Liver (tissue), 9 donors: Measurements from ENCODE around the gene KATNAL1. TPM values are rescaled to one million over a fixed set of nuclear protein-coding genes. Genes with fewer than 3 reads are reported as not detected.

Experiments
- DNase-seq: peaks from one replicate; pipeline ENCODE4 v3.0.0-alpha.2; 2017; ENCODE audit warnings: low spot score
- H3K27ac ChIP-seq, 2 donors: one replicate each; pipeline ENCODE4 v1.7.0; 2013; ENCODE audit warnings: inconsistent platforms in 2 of 2, low read length in 2 of 2, control low read depth in 1 of 2, low read depth in 1 of 2, mild to moderate bottlenecking in 1 of 2
- H3K27me3 ChIP-seq, 4 donors: one replicate each; pipeline versions ENCODE4 v1.6.1 to v1.7.0; 2013; ENCODE audit warnings: low read length in 3 of 4, inconsistent platforms in 1 of 4, mild to moderate bottlenecking in 1 of 4, moderate library complexity in 1 of 4; ENCODE audit not compliant: control insufficient read depth in 4 of 4, insufficient read depth in 4 of 4
- H3K36me3 ChIP-seq, 4 donors: one replicate each; pipeline versions ENCODE4 v1.6.1 to v1.7.0; 2013; ENCODE audit warnings: low read length in 3 of 4, mild to moderate bottlenecking in 3 of 4, low read depth in 1 of 4, moderate library complexity in 1 of 4; ENCODE audit not compliant: control insufficient read depth in 4 of 4, insufficient read depth in 3 of 4
- H3K4me1 ChIP-seq, 4 donors: one replicate each; pipeline versions ENCODE4 v1.6.1 to v1.7.0; 2013; ENCODE audit warnings: low read length in 3 of 4, mild to moderate bottlenecking in 3 of 4, moderate library complexity in 1 of 4; ENCODE audit not compliant: control insufficient read depth in 4 of 4, insufficient read depth in 4 of 4
- H3K4me3 ChIP-seq, 3 donors: one replicate each; pipeline versions ENCODE4 v1.6.1 to v1.7.0; 2013; ENCODE audit warnings: low read length in 3 of 3, control low read depth in 1 of 3, low read depth in 1 of 3, mild to moderate bottlenecking in 1 of 3
- H3K9ac ChIP-seq, 2 donors: one replicate each; pipeline ENCODE4 v1.7.0; 2013; ENCODE audit warnings: low read length in 2 of 2, mild to moderate bottlenecking in 2 of 2, moderate library complexity in 2 of 2, control low read depth in 1 of 2, low read depth in 1 of 2
- H3K9me3 ChIP-seq, 4 donors: one replicate each; pipeline versions ENCODE4 v1.6.1 to v1.7.0; 2013; ENCODE audit warnings: low read length in 3 of 4; ENCODE audit not compliant: control insufficient read depth in 4 of 4
- CTCF ChIP-seq: fragments of 150-350 bp; IDR thresholded peaks from 2 replicates; pipeline ENCODE4 v1.5.1; 2017; ENCODE audit warnings: improper control_type of control experiment, low read depth, low read length; ENCODE audit not compliant: missing input control
- EGR1 ChIP-seq, 2 donors: IDR thresholded peaks; 2 replicates each; pipeline ENCODE4 v1.6.1; 2016 to 2018; ENCODE audit warnings: antibody characterized with exemption in 2 of 2, low read depth in 2 of 2
- FOXA2 ChIP-seq: IDR thresholded peaks from 2 replicates; pipeline ENCODE4 v1.6.1; 2016; ENCODE audit warnings: antibody characterized with exemption
- HNF4A ChIP-seq, 2 donors: conservative IDR thresholded peaks; 2 replicates each; pipeline ENCODE4 v1.6.1; 2016; ENCODE audit warnings: antibody characterized with exemption in 2 of 2, mild to moderate bottlenecking in 2 of 2
- HNF4G ChIP-seq: IDR thresholded peaks from 2 replicates; pipeline ENCODE4 v1.6.1; 2016; ENCODE audit warnings: antibody characterized with exemption
- MAX ChIP-seq: IDR thresholded peaks from 2 replicates; pipeline ENCODE4 v1.6.1; 2016; ENCODE audit warnings: antibody characterized with exemption
- NR2F2 ChIP-seq: IDR thresholded peaks from 2 replicates; pipeline ENCODE4 v1.6.1; 2016; ENCODE audit warnings: antibody characterized with exemption
- REST ChIP-seq: IDR thresholded peaks from 2 replicates; pipeline ENCODE4 v1.6.1; 2016; ENCODE audit warnings: antibody characterized with exemption, mild to moderate bottlenecking
- TAF1 ChIP-seq: conservative IDR thresholded peaks from 2 replicates; pipeline ENCODE4 v1.6.1; 2016; ENCODE audit warnings: antibody characterized with exemption, mild to moderate bottlenecking
- YY1 ChIP-seq: IDR thresholded peaks from 2 replicates; pipeline ENCODE4 v1.6.1; 2016; ENCODE audit warnings: antibody characterized with exemption, mild to moderate bottlenecking
- WGBS: extraction: QIAGEN DNeasy Blood & Tissue Kit; methylation state at CpG from one replicate; pipeline ENCODE4 v1.1.7; 2013; 5-methylcytosine and 5-hydroxymethylcytosine counted together
- polyA plus RNA-seq, 2 donors: library from polyadenylated mRNA; stranded (reverse) in 1 of 2; unstranded in 1 of 2; fragments of 200-250 nt in 1 of 2; fragments of >200 nt in 1 of 2; fragmentation: Nextera tagmentation in 1 of 2; extraction: Ambion mirVana in 1 of 2; gene quantifications; one replicate each; pipeline versions ENCODE4 v1.2.1 to v1.2.3, GENCODE V29; 2013 to 2015
- total RNA-seq, 2 donors: library from RNA; depleted of rRNA; stranded (reverse); fragments of >200 nt; gene quantifications; one replicate each; pipeline ENCODE4 v1.2.3, GENCODE V29; 2014
- TF ChIP-seq, protein P1 (sequence below): IDR thresholded peaks from 2 replicates; pipeline ENCODE4 v1.6.1; 2016; ENCODE audit warnings: antibody characterized with exemption
- donor health status: healthy.
- donor health status: healthy.
- donor health status: healthy.
- donor health status: healthy.
- donor health status: healthy.

Gene KATNAL1
- total RNA-seq, result 10 to 100 TPM in 1 of 2 donors, 1 to 10 TPM in 1; 8.6 to 12.8 TPM
- polyA plus RNA-seq, result 1 to 10 TPM; 2.7 to 3.3 TPM

DNA sequence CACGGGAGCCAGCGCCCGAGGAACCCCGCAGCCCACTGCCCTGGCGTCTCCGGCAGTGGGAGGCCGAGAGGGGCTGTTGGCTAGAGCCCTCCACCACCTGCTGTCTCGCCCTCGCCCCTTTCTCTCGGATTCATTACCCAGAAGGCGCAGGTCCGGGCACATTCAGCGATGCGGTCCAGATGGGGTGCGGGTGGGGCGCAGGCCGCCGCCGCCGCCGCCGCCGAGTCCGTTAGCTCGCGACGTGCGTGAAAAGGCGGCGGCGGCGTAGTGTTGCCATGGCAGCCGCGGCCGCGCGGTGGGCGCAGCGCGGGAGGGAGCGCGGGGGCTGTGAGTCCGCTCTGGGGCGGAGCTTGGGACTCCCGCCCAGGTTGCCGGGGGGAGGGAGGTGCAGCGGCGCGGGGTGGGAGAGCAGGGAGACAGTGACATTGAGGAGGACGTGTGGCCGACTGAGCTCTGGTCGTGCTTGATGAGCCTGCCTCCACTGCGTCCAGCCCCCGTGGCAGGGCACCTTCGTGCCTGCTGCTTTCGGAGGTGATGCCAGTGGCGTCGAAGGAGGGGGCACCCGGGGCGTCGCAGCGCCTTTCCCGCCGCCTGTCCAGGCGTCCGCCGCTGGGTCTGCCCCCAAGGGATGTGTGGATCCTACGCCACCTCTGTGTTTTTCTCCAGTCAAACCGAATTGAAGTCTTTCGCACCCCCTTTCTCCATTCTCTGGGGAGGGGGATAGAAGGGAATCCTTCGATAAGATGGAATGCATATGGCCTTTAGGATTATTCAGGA, at the start of gene KATNAL1:
Gene KATNAL1 (minus strand): TSS at position 358 of the 777 bp plus-strand sequence. CDS start 23,774 bp downstream, outside the sequence.
- Histone ChIP-seq H3K36me3 (no peaks in the 10 kb centered on the region), H3K4me1 (peaks cover 0 to 12% (median 9%) of the 10 kb centered on the region in 4 donors), H3K4me3 (peak within 1 kb of the TSS; percentile 90 to 100 (median 94)), H3K27ac (peak within 1 kb of the TSS; percentile 83 to 84), H3K9ac (peak within 1 kb of the TSS; percentile 21 to 64), H3K27me3 (no peaks in the 10 kb centered on the region), H3K9me3 (no peaks in the 10 kb centered on the region)
- WGBS, result under 1% methylated on average over 71 of the region's 71 CpGs
- TF ChIP-seq TAF1, result peak; percentile 35
- peak; percentile 13 for TF ChIP-seq REST
- peak in 1 of 2 donors; percentile 2 for TF ChIP-seq HNF4A (conservative IDR thresholded peaks at IDR 0.05)
- TF ChIP-seq MAX, result no peak
- DNase-seq, result peak; percentile 83

- H3K4me1 ChIP-seq, result peaks cover 7 to 14% (median 12%) of the 10 kb centered on the region in 4 donors
- H3K9ac ChIP-seq, result no peak overlapping the region
- 85% methylated on average over 6 of the region's 6 CpGs for WGBS
- H3K4me3 ChIP-seq, result no peak overlapping the region
- TF ChIP-seq YY1 (no peak), HNF4G (no peak), NR2F2 (no peak), FOXA2 (no peak), EGR1 (IDR thresholded peaks at IDR 0.05; ENCODE audit: low read depth in 2 of 2) (no peak), REST (no peak), HNF4A (conservative IDR thresholded peaks at IDR 0.05) (no peak), CTCF (no peak)
- TF ChIP-seq, protein P1, sequence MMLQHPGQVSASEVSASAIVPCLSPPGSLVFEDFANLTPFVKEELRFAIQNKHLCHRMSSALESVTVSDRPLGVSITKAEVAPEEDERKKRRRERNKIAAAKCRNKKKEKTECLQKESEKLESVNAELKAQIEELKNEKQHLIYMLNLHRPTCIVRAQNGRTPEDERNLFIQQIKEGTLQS, result no peak
- no peak overlapping the region for H3K27ac ChIP-seq
- H3K9me3 ChIP-seq, result no peaks in the 10 kb centered on the region
- no peaks in the 10 kb centered on the region for H3K36me3 ChIP-seq
- DNase-seq, result no peak
- no peaks in the 10 kb centered on the region for H3K27me3 ChIP-seq
Measured at GRCh38 chr13:30355839-30356238, 48.5 kb upstream of the KATNAL1 start.
